NCI-H2196 (cell line): ENCODE data around the gene LZTFL1.

Source experiments
- DNase-seq: peaks from one replicate; lab custom pipeline; 2025; ENCODE audit not compliant: unreplicated experiment; lab: John Stamatoyannopoulos, UW

LZTFL1 gene

DNA sequence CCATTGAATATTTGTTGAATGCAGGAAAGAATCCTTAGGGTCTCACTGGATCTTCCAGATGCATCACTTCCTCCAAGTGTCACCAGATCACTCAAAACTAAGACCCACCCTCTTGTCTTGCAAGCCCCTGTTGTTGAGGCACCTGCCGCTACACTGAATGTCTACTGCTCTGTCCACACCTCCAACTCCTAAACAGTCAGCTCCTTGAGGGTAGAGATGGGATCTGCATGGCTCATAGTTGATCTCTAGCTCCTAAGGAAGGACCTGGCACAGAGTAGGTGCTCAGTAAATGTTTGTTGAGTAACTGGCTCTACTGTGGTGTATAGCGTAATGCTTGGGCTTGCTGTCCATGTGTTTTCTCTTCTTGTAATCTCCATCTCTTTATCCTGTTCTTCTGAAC lies 54.4 kb downstream of the LZTFL1 start:
- no peak for DNase-seq

DNA sequence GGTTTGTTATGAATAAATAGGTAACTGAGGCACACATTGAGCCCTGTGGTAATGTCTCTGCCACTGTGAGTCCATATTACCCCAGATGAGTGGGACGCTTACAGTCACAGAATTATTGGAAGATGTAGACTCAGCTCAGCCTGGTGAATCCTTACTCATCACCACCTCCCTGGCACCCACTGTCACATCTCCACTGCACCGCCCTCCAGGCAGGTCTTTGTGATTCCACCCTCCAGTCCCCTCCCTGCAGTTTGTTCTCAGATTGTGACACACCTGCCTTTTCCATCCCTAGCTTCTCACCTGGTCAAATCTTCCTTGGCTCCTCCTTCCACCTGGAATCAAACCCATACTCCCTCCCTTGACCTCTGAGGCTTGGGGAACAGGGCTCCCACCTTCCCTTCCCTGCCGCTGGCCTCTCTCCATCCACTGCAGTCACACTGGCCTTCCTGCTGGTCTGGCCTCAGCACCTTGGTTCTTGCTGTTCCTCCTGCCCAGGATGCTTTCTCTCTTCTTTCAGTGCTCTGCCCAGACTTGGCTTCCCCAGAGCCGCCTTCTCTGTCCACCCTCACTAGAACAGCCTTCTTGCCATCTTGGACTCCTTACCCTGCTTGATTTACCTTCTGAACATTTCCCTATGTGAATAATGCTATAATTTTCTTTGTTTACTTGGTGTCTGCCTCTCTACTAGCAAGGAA lies 55.0 kb downstream of the LZTFL1 start:
- DNase-seq, result no peak

DNA sequence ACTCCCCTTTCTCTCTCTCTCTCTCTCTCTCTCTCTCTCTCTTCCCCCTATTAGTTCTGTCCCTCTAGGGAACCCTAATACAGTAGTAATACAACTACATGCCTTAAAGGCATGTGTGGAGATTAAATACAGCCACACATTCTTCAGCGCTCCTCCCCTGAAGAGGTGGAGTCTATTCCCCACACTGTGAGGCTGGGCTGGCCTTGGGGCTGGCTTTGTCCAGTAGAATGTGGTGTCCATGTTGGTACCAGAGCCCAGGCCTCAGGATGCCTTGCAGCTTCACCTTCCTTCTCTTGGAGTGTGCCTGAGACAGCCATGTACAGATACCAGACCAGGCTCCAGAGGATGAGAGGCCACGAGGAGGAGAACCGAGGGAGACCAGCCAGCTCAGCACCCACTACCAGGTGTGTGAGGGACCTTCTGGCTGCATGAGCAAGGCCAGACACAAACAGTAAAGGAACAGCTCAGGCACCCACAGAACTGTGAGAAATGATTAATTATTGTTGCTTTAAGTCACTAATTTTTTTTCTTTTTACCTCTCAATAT lies 56.2 kb downstream of the LZTFL1 start:
- no peak for DNase-seq

DNA sequence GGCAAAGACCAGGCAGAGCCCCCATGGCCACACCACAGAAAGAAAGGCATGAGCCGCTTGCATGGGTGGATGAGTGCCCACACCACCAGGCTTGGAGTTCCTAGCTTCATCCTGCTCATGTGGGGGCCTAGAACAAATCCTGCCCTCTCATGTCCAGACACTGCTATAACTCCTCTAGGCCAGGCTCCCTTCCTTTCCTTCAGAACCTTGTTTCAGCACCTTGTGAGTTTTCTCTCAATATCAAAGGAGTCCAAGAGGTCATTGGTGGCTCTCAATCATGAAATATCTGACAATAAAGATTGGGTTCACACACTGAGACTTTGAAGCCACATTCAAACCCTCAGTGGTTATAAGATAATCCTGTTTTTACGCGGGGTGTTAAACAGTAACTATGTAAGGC lies 58.3 kb downstream of the LZTFL1 start:
- DNase-seq, result no peak

DNA sequence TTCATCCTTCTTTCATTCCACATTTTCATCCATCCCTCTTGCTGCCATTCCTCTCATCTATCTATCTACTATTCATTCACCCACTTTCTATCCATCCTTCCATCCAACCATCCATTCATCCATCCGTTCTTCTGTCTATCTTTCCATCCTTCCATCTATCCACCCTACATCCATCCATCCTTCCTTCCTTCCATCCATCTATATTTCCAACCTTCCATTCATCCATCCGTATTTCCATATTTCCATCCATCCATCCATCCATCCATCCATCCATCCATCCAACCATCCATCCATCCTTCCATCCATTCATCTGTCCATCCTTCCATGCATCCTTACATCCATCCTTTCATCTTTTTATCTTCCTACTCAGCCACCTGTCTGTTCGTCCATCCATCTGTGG lies 59.5 kb downstream of the LZTFL1 start:
- DNase-seq, result no peak

DNA sequence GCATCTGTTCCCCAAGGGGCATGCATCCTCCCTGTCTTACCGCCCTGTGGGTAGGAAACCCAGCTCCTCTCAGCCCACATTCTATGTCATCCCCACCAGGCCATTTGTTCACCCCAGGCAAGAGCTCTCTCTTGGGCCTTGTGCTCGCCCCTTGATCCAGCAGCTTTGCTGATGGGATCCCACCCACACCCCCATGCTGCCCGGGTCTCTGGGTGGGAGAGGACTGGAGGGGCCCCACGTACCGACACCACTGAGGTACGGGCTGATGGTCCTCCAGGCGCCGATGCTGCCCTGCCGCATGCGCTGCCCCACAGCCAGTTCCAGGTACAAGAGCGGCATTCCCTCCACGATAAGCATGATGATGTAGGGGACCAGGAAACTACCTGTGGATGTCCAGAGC lies 60.1 kb downstream of the LZTFL1 start:
- no peak for DNase-seq

DNA sequence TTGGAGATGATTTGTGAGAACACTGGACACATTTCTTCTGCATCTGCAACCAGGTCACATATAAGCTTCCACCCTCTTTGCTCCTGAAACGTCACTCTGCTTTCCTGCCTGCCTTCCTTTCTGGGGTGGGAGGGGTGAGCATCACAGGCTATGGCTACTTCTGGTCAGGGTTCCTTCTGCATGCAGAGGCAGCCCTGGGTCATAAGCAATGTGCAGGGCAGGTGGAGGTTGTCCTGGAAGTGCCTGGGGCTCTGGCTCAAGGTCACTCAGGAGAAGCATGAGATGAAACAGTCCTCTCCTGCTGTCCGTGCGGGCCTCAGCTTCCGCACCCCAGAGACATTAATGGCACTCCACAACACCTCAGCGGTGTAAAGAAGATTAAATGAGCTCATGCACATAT lies 60.6 kb downstream of the LZTFL1 start:
- no peak for DNase-seq

DNA sequence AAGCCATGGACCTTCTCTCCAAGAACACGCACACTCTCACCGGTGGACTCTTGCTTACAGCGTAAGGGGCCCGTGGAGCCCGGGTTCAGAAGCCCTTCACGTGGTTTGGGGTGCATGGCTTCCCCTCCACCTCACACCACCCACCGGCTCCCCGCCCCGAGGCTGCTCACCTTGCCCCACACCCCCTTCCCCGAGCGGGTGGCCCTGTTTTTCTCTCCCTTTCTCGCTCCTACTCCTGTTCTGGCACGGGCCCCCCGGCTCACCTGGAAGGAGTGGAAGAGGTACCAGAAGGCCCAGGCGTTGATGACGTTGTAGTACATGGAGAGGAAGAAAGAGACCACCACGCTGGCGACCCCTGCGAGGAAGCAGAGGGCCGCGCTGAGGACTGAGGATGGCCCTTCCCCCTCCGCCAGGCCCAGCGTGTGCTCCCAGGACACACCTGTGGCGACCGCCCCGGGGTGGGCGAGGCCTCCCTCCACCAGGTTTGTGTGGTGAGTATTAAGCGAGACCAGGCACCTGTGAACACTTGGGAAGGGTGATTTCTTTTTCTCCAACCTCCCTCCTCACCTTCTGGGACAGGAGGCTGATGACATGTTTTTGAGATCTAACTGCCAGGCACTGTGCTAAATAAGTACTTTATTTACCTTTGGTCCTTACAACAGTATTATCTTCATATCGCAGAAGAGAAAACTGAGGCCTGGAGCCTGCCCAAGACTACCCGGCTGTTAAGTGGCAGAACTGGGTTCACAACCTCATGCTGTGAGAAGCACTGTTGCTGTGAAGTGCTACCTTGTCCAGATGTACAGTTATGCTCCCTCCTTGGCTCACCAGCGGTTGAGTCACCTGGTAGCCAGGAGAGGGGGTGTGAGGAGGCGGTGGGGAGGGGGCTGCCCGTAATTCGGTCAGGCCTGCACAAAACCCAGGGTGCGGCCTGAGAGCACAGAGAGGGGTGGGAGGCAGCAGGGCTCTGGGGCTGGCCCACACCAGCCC lies 61.9 kb downstream of the LZTFL1 start:
- no peak for DNase-seq

DNA sequence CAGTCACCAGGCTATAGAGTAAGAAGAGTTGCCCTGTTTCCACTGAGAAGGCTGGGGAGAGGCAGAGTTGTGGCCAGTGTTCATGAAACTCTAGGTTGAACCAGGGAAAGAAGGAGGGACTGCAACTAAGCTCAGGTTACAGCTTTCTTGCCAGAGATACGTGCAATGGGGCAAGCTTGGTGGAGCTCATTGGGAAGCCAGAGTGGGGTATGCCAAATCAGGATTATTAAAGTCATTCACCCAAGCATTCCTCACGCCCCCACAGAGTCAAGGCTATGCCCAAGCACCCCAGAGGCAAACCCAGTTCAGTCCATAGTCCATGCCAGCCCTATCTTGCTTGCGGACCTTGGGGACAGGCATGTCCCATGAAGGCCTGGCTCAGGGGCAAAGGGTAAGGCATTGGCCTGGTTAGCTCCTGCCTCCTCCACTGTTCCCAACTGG lies 63.1 kb downstream of the LZTFL1 start:
- no peak for DNase-seq

DNA sequence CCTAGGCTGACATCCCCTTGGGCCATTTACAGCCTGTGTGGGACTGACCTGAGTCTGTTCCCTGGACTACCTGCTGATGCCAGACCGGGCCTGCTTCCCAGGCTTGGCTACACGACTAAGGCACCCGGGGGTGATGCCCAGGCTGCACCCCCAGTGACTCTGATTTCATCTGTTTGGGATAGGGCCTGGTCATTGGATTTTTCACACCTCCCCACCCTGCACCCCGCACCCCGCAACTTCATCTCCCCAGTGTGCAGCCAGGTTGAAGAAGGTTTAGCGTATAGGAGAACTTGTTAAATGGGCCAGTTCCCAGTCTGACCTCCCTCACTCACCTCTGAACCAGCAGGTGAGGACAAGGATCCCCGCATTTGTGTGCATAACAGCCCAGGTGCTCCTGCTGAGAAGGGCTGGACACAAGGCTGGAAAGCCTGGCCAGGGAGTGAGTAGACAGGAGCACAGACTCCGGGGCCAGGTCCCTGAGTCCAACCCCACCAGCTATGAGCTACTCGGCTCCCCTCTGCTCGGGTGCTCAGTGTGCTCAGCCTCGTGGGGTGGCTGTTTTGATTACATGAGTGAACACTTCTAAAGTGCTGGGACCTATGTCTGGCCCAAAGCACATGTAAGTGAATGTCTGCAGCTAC lies 64.1 kb downstream of the LZTFL1 start:
- no peak for DNase-seq

DNA sequence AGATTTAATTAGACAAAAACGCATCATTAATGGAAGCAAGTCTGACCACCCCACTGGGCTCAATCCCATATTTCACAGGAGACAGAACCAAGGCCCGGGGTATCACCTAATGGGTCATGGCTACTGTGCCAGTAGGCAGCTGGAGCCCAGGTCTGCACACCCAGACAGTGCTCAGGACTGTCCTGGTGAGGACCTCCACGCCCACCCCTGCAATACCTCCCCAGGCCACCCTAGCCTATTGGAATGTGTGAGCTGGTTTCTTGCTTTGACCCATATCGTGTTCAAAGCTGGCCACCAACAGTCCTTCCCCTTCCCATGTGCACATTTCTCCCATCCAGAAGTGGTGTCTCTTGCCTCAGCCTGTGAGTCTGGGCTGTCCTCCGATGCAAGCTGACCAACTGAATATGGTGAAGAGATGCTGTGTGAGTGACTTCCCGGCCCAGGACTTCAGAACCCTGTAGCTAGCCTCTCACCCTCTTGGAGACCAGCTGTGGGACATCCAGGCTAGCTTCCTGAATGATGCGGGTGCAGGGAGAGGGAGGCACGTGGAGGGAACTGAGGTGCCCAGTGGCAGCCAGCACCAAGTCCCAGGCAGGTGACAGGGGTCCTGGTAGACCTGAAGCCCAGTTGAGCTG lies 64.7 kb downstream of the LZTFL1 start:
- no peak for DNase-seq

DNA sequence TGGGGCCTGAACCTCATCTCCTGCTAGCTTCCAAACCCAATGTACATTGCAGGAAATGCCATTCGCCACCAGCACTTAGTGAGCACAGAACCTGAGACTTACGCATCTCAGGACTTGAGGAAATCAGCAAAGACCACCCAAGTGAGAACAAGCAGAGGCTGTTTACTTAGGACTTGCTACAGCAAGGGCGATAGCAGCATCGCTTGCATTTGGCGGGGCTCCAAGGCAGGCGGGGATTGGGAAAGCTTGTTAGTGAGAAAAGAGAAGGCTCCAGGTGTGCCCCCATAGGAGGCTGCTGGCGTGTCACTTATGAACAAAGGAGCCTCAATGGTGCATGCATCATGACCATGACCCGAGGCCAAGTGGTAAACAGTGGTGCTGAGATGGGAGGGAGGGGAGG lies 65.3 kb downstream of the LZTFL1 start:
- DNase-seq, result no peak

DNA sequence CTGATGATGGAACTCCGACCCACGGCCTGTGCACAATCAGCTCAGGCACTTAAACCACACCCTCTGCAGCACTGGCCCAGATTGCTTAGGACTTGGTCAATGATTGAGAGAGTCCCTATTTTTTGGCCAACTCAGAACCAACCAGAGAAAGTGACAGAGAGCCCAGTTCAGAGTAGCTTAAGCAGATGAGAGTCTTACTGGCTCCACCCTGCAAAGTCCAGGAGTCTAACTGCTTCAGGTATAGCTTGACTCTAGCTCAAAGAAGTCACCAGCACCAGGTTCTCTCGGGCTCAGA lies 65.7 kb downstream of the LZTFL1 start:
- no peak for DNase-seq

DNA sequence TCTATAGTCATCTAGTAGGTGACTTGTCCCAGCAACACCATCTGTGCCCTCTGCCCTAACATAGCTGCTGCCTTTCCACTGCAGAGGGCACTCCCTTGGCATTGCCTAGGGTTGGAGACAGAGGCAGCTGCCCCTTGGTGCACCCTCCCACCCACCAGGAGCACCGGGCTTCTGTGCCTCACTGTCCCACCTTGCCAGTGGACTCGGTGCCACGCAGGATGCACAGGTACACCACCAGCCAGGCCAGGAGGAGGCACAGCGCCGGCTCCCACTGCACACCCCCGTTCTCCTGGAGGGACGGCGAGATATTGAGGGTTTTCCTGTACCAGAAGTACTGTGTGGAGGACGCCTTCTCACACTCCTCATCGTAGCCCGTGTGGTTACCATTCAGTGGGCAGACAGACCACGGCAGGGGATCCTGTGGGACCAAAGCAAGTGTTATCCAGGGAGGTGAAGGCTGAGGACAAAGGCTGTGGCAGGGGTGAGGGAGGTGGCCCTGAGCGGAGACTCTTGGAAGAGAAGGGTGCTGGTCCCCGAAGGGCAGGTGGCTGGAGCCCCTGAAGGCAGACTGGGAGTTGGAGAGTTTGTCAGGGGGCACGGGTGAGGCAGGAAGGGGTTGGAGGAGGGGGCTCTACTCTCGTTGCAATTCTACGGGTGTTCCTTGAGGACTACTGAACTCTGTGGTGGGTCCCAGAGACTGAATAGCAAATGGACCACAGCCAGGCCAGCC lies 66.2 kb downstream of the LZTFL1 start:
- DNase-seq, result no peak

DNA sequence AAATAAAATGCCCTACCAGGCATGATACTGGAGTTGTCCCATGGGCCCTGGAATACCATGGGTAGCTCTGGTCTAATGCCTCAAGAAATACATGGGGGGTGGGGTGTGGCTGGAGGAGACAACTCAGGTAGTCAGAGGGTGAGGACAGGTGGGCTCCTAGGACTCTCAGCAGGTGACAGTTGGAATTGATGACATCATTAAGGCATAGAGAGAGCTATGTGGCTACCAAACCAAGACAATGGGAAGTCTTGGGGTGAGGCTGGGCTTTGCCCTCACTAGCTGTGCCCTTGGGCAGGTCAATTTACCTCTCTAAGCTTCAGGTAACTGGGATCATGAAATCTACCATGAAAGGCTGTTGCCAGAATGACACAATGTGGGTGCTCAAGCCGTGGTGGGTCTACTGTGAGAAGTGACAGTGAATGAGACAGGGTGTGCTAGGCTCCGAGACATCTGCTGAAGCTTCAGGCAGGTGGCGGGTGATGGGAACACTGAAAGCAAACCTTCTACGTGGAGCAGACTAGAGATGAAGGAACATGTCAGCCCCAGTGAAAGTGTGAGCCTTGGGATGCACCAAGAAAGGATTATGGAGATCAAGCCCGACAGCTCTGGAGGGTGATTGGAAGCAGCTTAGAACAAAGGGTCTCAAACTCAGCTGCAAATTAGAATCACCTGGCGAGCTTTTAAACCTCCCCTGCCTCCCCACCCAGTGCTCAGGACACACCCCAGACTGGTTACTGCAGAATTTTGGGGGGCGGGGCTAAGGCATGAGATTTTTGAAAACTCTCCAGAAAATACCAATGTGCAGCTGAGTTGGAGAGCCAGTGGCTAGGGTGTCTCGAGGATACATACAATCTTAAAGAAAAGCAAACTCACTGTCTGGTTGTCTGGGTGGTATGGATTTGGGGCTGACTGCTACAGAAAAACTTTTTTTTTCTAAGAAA lies 67.1 kb downstream of the LZTFL1 start:
- DNase-seq, result no peak

DNA sequence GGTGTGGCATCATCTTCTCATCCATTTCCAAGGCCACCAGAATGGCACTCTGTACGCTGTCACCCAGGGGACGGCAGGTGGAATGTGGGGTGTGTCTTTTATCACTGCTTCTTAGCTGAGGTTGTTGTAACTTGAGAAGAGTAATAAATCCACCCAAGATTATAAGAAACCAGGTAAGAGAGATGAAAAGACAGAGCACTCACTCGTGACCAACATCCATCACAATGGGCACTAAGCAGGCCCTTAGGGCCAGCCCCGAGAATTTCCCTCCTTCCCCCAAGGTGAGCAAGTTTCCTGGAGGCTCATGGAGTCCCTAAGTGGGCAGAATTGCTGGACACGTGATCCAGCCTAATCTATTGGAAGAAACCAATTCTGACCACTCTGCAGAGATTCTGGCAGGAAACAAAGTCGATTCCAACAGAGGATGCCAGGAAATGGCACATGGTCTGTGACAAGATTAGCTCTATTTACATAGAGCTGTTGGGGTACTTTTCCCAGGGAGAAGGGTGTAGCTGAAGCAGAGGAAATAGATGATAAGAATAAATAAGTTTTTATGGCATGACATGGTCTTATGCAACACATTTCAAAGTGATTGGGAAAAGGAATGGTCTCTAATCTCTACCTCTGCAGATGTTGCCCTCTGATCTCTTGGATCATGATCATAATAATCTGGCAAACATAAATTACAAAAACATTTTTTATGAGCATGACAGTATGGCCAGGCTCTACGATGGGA lies 68.0 kb downstream of the LZTFL1 start:
- DNase-seq, result no peak
